K562 (cell line): ENCODE measurements around the gene CFAP53. TPM values are rescaled to one million over a fixed set of nuclear protein-coding genes. Genes with fewer than 3 reads are reported as not detected.

Source experiments
- ATAC-seq: fragments of 200-7000 bp; cut with Tn5 transposase; 3 replicates; pipeline ENCODE4 v1.9.1; 2020; ENCODE audit warnings: moderate library complexity
- BruUV-seq: library from RNA; stranded (reverse); fragments of 400-500 nt; replicated peaks from 2 replicates; lab custom pipeline; 2021; lab: Mats Ljungman, UMichigan
- CTCF ChIA-PET: fragments of 300-600 bp; formaldehyde crosslinking; extraction: SDS; loops from one replicate; lab custom pipeline; 2021; ENCODE audit warnings: low intra/inter-chr PET ratio; lab: Yijun Ruan, JAX
- POLR2A ChIA-PET: fragments of 300-600, 350-650 bp; sonication (Branson Sonifier 250); formaldehyde crosslinking; extraction: SDS; loops from one replicate; lab custom pipeline; 2021; ENCODE audit warnings: antibody characterized with exemption, inconsistent platforms; lab: Yijun Ruan, JAX
- DNase-seq, 4 experiments: peaks; one replicate each; pipeline versions ENCODE4 v3.0.0 to v3.0.0-alpha.2; 2011 to 2018; ENCODE audit warnings: low spot score in 3 of 4, mixed read lengths in 3 of 4; ENCODE audit errors: extremely low read depth in 1 of 4
- FAIRE-seq: peaks from 2 replicates; lab custom pipeline; 2011; peaks lifted over from hg19 to GRCh38; lab: Jason Lieb, UNC
- H2AFZ ChIP-seq: 2 replicates; pipeline ENCODE4 v1.6.0; 2011; ENCODE audit warnings: low read depth, low read length, control low read depth, inconsistent platforms
- H3K27ac ChIP-seq: fragments of 200-600 bp; 3 replicates; pipeline ENCODE4 v1.8.0; 2011; ENCODE audit warnings: low read depth, mild to moderate bottlenecking, control low read depth, inconsistent platforms, low read length, moderate library complexity, mixed read lengths; ENCODE audit errors: extremely low read depth
- H3K27me3 ChIP-seq, 2 experiments: fragments of 300-600 bp in 1 of 2; 2 replicates in 1 of 2; 3 replicates in 1 of 2; pipeline versions ENCODE4 v1.6.0 to v1.8.0; 2011; ENCODE audit warnings: inconsistent platforms in 2 of 2, low read length in 2 of 2, mild to moderate bottlenecking in 1 of 2, mixed read lengths in 1 of 2, moderate library complexity in 1 of 2; ENCODE audit not compliant: control insufficient read depth in 2 of 2, insufficient read depth in 2 of 2
- H3K36me3 ChIP-seq: fragments of 300-600 bp; 3 replicates; pipeline ENCODE4 v1.8.0; 2011; ENCODE audit warnings: mild to moderate bottlenecking, low read length, inconsistent platforms; ENCODE audit not compliant: control insufficient read depth, insufficient read depth
- H3K4me1 ChIP-seq, 2 experiments: fragments of 200-600 bp in 1 of 2; replicated peaks in 1 of 2; 2 replicates in 1 of 2; 3 replicates in 1 of 2; pipeline versions ENCODE4 v1.5.1 to v1.8.0; 2011; ENCODE audit warnings: inconsistent platforms in 2 of 2, low read length in 2 of 2, mild to moderate bottlenecking in 1 of 2, mixed read lengths in 1 of 2, moderate library complexity in 1 of 2; ENCODE audit not compliant: control insufficient read depth in 2 of 2, insufficient read depth in 2 of 2
- H3K4me2 ChIP-seq: 2 replicates; pipeline ENCODE4 v1.6.1; 2011; ENCODE audit warnings: low read length, control low read depth, inconsistent platforms, mixed read lengths; ENCODE audit not compliant: insufficient read depth
- H3K4me3 ChIP-seq: fragments of 200-600 bp; sonication (generic), shearing (Covaris generic); 2 replicates; pipeline ENCODE4 v1.5.1; 2016; ENCODE audit warnings: control low read depth, inconsistent platforms
- H3K79me2 ChIP-seq: fragments of 200-600 bp; 3 replicates; pipeline ENCODE4 v1.8.0; 2011; ENCODE audit warnings: low read length, inconsistent platforms; ENCODE audit not compliant: control insufficient read depth, insufficient read depth
- H3K9ac ChIP-seq, 2 experiments: 2 replicates each; pipeline versions ENCODE4 v1.6.0 to v1.6.1; 2011; ENCODE audit warnings: low read depth in 2 of 2, low read length in 2 of 2, control low read depth in 1 of 2, inconsistent platforms in 1 of 2, mild to moderate bottlenecking in 1 of 2, mixed read lengths in 1 of 2; ENCODE audit not compliant: insufficient read depth in 1 of 2
- H3K9me1 ChIP-seq: one replicate; pipeline ENCODE4 v1.6.0; 2011; ENCODE audit warnings: inconsistent platforms, mild to moderate bottlenecking, low read length, moderate library complexity; ENCODE audit not compliant: control insufficient read depth, insufficient read depth
- H3K9me3 ChIP-seq: replicated peaks from 2 replicates; pipeline ENCODE4 v1.5.1; 2011; ENCODE audit warnings: low read depth, low read length, inconsistent platforms; ENCODE audit not compliant: control insufficient read depth, insufficient read depth
- H4K20me1 ChIP-seq: replicated peaks from 2 replicates; pipeline ENCODE4 v1.6.1; 2011; ENCODE audit warnings: low read length, inconsistent platforms, mixed read lengths; ENCODE audit not compliant: control insufficient read depth, insufficient read depth
- CHD4 ChIP-seq: fragments of 200-600 bp; sonication (generic); IDR thresholded peaks from 3 replicates; pipeline ENCODE4 v1.6.1; 2012; ENCODE audit warnings: low read depth, mild to moderate bottlenecking, mixed read lengths, low read length, inconsistent platforms; ENCODE audit not compliant: insufficient read depth, insufficient replicate concordance, poor library complexity, severe bottlenecking
- HNRNPL ChIP-seq: fragments of 200-400 bp; formaldehyde crosslinking; IDR thresholded peaks from 2 replicates; pipeline ENCODE4 v1.6.1; 2017; ENCODE audit warnings: low read depth, mild to moderate bottlenecking, low read length
- NCOA4 ChIP-seq: fragments of 450-650 bp; IDR thresholded peaks from 2 replicates; pipeline ENCODE4 v1.6.1; 2018; ENCODE audit warnings: mild to moderate bottlenecking; ENCODE audit not compliant: partially characterized antibody
- NR4A1 ChIP-seq, 2 experiments: fragments of 250-450 bp in 1 of 2; fragments of 450-650 bp in 1 of 2; sonication (Bioruptor Pico) in 1 of 2; IDR thresholded peaks; 2 replicates each; pipeline versions ENCODE4 v1.4.0 to v1.6.1; 2016 to 2020; ENCODE audit warnings: mild to moderate bottlenecking in 2 of 2, missing compliant biosample characterization in 1 of 2, missing genetic modification characterization in 1 of 2, moderate library complexity in 1 of 2
- SLC30A9 ChIP-seq: fragments of 250-450 bp; sonication (Bioruptor Pico); IDR thresholded peaks from 2 replicates; pipeline ENCODE4 v1.8.0; 2022; ENCODE audit warnings: mild to moderate bottlenecking, moderate library complexity
- ZKSCAN3 ChIP-seq: fragments of 250-450 bp; sonication (Bioruptor Pico); IDR thresholded peaks from 2 replicates; pipeline ENCODE4 v1.4.0; 2020
- ZNF668 ChIP-seq: fragments of 250-450 bp; sonication (Bioruptor Pico); IDR thresholded peaks from 2 replicates; pipeline ENCODE4 v1.8.0; 2022; ENCODE audit warnings: mild to moderate bottlenecking, inconsistent platforms
- WGBS: fragments of 100-300 bp; shearing (Covaris generic); methylation state at CpG from one replicate; pipeline ENCODE4 v1.1.6; 2016; ENCODE audit warnings: low coverage, mixed read lengths; ENCODE audit not compliant: insufficient coverage; ENCODE audit errors: missing lambda C conversion rate; 5-methylcytosine and 5-hydroxymethylcytosine counted together
- in situ Hi-C: fragments of 300-500 bp; cut with MboI; formaldehyde crosslinking; loops from 4 replicates; pipeline ENCODE4 v1.15.0; 2018; ENCODE audit warnings: inconsistent platforms, mixed read lengths
- intact Hi-C: fragments of 100-400 bp; cut with micrococcal nuclease; formaldehyde crosslinking; loops from 2 replicates; pipeline ENCODE4 v1.14.2; 2022
- polyA plus RNA-seq, 8 experiments: library from polyadenylated mRNA; depleted of rRNA in 4 of 8; stranded (reverse) in 5 of 8; unstranded in 3 of 8; fragments of >200 nt; fragmentation: Nextera tagmentation in 2 of 8; fragmentation: Illumina TruSeq in 1 of 8; extraction: Ambion mirVana in 2 of 8; extraction: Trizol in 1 of 8; gene quantifications; 2 replicates each; pipeline versions ENCODE4 v1.2.1 to v1.2.3, GENCODE V29; 2011 to 2014; ENCODE audit warnings: inconsistent platforms in 1 of 8, missing spikeins in 1 of 8
- total RNA-seq, 7 experiments: library from RNA; depleted of rRNA in 6 of 7; stranded (reverse); fragments of >200 nt in 6 of 7; fragmentation: Illumina TruSeq in 2 of 7; extraction: Trizol in 2 of 7; gene quantifications; 2 replicates each; pipeline versions ENCODE4 v1.2.1 to v1.2.3, GENCODE V29; 2011 to 2021; ENCODE audit warnings: low replicate concordance in 1 of 7
- TF ChIP-seq, protein P1 (sequence below): IDR thresholded peaks from 2 replicates; pipeline ENCODE4 v1.6.1; 2011; ENCODE audit not compliant: insufficient read length; ENCODE audit errors: extremely low read depth
- TF ChIP-seq, protein P2 (sequence below): fragments of 450-650 bp; formaldehyde crosslinking; IDR thresholded peaks from 2 replicates; pipeline ENCODE4 v1.4.0; 2022; ENCODE audit warnings: mild to moderate bottlenecking, moderate library complexity

The CFAP53 gene
- total and polyA plus RNA-seq, 9 of the 15 experiments (the other 6 are each of a cell fraction or from before 2014, with no cell fraction given): 0.21 to 1.9 (median 1.2) TPM

DNA sequence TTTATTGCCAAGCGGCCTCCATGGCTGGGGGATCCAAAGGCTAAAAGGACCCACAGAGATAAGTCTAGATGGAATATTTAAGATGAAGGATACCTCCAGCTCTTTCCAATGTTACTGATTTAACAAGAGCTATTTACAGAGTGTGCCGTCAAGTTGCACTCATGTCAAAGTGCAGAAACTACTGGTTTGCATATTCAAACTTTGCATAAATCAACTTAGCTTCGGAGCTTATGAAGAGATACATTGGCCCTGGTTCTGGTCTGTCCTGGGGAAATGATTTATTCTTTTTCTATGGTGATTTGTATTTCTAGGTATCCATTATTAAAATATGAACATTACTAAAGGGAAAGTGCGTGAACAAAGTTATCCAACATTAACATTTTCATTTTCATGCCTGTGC, 57.0 kb downstream of the CFAP53 start (continued):
- TF ChIP-seq, protein P1, sequence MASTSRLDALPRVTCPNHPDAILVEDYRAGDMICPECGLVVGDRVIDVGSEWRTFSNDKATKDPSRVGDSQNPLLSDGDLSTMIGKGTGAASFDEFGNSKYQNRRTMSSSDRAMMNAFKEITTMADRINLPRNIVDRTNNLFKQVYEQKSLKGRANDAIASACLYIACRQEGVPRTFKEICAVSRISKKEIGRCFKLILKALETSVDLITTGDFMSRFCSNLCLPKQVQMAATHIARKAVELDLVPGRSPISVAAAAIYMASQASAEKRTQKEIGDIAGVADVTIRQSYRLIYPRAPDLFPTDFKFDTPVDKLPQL: no peak
- TF ChIP-seq ZNF668 (CRISPR knock-in tag) (no peak), ZKSCAN3 (no peak), SLC30A9 (CRISPR knock-in tag) (no peak), CHD4 (no peak), HNRNPL (no peak), NR4A1 (CRISPR knock-in tag; IDR thresholded peaks at IDR 0.05) (no peak), NR4A1 (tag; IDR thresholded peaks at IDR 0.05) (no peak)
- TF ChIP-seq, protein P2, sequence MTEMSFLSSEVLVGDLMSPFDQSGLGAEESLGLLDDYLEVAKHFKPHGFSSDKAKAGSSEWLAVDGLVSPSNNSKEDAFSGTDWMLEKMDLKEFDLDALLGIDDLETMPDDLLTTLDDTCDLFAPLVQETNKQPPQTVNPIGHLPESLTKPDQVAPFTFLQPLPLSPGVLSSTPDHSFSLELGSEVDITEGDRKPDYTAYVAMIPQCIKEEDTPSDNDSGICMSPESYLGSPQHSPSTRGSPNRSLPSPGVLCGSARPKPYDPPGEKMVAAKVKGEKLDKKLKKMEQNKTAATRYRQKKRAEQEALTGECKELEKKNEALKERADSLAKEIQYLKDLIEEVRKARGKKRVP (CRISPR knock-in tag): no peak

DNA sequence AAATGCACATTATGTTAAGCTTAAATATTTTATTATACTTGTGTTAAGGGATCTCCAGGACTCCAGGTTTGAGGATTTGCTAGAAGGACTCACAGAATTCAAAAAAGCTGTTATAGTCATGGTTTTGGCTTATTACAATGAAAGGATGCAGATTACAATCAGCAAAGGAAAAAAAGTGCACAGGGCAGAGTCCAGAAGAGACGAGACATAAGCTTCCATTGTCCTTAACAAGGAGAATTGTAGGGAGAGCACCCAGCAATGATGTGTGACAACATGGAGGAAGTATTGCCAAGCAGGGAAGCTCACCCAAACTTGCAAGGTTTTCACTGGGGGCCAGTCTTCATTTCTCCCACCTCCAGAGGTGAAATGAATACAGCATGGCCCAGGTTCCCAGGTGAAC, 58.6 kb downstream of the CFAP53 start:
- H3K9me1 ChIP-seq: no peaks in the 10 kb centered on the region
- FAIRE-seq: no peak
- no peak overlapping the region for H3K27ac ChIP-seq
- in situ Hi-C loops: loop anchor here (10.0 kb wide), 2 partner anchors 147 to 227 kb away; no protein-coding TSS in a partner anchor
- H3K9me3 ChIP-seq: no peaks in the 10 kb centered on the region
- H2AFZ ChIP-seq: no peak overlapping the region
- H3K36me3 ChIP-seq: no peaks in the 10 kb centered on the region
- H3K4me1 ChIP-seq: no peaks in the 10 kb centered on the region; a peak in 1 of 5 replicates
- no peaks in the 10 kb centered on the region for H3K79me2 ChIP-seq
- no TSS peak for BruUV-seq
- H3K4me3 ChIP-seq: no peak overlapping the region
- peaks cover 7 to 19% of the 10 kb centered on the region in 2 experiments; a peak in 3 of 5 replicates for H3K27me3 ChIP-seq
- CTCF ChIA-PET: no interaction called here
- no peak overlapping the region for H3K4me2 ChIP-seq
- TF ChIP-seq NCOA4: no peak
- TF ChIP-seq, all 486 proteins: peak for 0
- DNase-seq (no peak), ATAC-seq (no peak)
- WGBS: 9% methylated on average over 1 of the region's 1 CpG
- H4K20me1 ChIP-seq: no peaks in the 10 kb centered on the region
- POLR2A ChIA-PET: interaction anchor here (0.6 kb wide), 1 partner anchor 480 kb away, joined by 5 read pairs; no protein-coding TSS in a partner anchor
- intact Hi-C loops: loop anchor here (10.0 kb wide), 2 partner anchors 263 to 343 kb away; no protein-coding TSS in a partner anchor
- H3K9ac ChIP-seq: no peak overlapping the region
